Measurements from ENCODE around the gene VAC14.
"Not testable (repeated sequence)": the region's sequence is repeated elsewhere in the genome, so short reads cannot be mapped to it uniquely, and the experiment has no call there.

VAC14 gene

GRCh38 chr16:70800781-70801480, at the start of gene VAC14:
VAC14 (minus strand) TSS chr16:70801158; CDS start chr16:70800900, 258 bp downstream.
- peak; percentile 96 for DNase-seq

DNA sequence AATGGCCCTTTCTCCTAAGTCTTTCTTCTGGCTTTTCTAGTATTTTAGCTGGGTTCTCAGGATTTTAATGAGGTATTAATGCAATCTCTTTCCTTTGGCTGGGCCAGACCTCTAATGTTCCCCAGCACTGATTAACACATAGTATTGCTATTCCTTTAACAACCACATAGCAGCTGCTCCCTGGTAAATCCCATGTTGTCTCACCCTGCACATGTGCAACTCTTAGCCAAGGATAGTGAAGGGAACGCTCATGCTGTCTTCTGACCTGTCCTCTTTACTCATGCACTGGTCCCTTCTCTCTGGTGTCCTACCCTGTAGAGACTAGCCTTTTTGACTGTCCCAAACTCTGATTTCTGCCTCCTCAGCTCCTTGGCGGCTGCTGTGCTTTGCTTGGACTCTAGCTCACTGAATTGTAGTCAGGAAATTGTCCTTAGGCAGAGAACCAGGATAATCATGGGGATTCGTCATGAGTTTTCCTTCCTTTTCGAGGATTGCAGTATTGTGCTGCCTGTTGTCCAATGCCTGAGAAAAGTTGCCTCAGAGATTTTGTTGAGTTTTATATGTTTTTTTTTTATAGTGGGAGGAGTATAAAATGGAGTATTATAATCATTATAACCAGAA, 22.6 kb upstream of the VAC14 start:
- not testable (repeated sequence) for DNase-seq

DNA sequence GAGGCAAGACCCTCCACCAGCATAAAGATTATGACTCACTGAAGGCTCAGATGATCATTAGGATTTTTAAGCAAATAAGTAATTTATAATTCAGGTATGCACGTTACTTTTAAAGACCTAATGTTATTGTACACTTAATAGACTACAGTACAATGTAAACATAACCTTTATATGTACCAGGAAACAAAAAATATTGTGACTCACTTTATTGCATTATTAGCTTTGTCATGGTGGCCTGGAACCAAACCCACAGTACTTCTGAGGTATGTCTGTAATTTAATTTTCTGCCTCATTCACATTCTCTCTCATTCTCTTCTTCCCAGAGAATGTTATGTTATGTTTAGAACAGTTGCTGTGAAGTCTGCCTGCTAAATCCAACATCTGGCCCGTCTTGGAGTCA, 21.8 kb upstream of the VAC14 start:
- not testable (repeated sequence) for DNase-seq

DNA sequence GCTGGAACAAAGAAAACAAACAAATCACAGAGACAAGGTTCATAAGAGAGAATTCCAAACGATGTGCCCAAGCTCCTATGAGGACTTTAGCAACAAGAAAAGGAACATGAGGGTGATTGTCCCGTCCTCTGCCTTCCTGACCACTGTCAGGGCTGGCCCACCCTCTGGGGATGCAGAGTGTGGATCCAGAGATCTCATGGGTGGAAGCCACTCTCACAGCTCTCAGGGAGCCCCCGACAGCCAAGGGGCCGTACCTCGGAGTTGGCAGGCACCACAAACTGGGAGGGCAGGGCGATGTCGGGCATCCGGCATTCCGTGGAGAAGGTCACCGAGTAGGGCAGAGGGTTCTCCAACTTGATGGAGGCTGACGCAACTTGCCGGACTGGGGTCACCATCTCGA, 17.1 kb upstream of the VAC14 start:
- not testable (repeated sequence) for DNase-seq

GRCh38 chr16:70809392-70810060, 8.6 kb upstream of the VAC14 start:
- no peak for DNase-seq

GRCh38 chr16:70808371-70808770, 7.4 kb upstream of the VAC14 start:
- no peak for DNase-seq

DNA sequence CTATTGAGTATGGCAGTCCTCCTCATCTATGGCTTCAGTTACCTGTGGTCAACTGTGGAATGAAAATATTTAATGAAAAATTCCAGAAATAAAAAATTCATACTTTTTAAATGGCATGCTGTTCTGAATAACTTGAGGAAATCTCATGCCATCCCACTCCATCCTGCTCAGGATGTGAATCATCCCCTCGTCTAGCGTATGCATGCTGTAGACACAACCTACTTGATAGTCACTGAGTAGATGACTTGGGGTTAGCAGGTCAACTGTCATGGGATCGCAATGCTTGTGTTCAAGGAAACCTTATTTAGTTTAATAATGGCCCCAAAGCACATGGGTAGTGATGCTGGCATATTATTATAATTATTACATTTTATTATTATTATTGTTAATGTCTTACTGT, 4.8 kb upstream of the VAC14 start:
- DNase-seq: no peak

DNA sequence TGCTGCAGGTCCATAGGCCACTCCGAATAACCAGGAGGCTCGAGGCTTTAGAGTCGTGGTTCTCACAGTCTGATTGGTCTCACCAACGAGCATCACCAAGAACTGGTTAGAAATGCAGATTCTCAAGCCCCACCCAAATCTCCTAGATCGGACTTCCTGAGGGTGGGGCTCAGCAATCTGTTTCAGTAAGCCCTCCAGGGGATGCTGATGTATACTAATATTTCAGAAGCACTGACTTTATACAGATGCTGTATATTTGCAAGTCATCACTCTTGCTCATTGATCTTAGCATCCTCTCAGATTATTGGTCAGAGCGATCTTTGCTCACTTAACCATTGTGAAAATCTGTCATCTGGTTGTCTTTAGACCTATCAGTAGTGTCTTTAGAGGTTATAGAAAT, 4.4 kb upstream of the VAC14 start:
- DNase-seq: no peak

- no peak for DNase-seq
Observed at GRCh38 chr16:70804734-70805169, 3.8 kb upstream of the VAC14 start.

- peak; percentile 51 for DNase-seq
Observed at GRCh38 chr16:70804153-70804733, 3.3 kb upstream of the VAC14 start.

DNA sequence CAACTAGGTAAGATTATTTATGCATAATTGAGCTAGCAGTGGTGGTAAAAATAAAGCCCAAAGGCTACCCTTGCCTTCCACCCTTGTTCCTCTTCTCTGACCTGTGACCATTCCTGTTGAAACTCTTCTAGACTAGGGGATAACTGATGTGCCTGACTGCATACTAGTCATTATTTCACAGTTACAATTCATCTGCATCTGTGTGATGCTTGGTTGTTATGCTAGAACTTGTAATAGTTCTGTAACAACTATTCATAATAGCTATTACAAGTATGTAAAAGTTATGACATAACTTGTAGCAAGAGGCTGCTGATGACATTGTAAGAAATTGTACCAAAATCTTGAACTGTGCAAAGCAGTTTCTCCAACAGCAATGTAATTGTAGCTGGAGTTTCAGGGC, 2.4 kb upstream of the VAC14 start:
- DNase-seq: no peak

- no peak for DNase-seq
Observed at GRCh38 chr16:70801611-70802010, 653 bp upstream of the VAC14 start.

DNA sequence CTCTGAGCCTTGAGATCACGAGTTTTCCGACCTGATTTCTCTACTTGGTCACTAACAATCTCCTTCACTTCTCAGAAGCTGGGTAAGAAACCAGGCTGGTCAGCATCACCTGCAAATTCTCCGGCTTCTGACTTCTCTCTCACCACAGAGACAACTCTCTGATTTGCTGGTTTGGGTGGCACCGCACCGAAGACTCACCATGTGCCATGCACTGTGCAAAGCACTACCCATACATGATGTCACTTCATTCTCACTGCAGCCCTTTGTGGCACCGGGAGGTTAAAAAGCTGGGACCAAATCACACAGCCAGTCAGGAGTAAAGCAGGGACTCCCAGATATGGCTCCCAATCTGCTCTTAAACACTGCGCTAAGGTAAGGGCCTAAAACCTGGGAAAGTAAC, 647 bp downstream of the VAC14 start:
- peak; percentile 21 for DNase-seq

- DNase-seq: no peak
Observed at GRCh38 chr16:70796301-70796700, 4.7 kb downstream of the VAC14 start.

- DNase-seq: no peak
Observed at GRCh38 chr16:70795296-70795912, 5.6 kb downstream of the VAC14 start.

DNA sequence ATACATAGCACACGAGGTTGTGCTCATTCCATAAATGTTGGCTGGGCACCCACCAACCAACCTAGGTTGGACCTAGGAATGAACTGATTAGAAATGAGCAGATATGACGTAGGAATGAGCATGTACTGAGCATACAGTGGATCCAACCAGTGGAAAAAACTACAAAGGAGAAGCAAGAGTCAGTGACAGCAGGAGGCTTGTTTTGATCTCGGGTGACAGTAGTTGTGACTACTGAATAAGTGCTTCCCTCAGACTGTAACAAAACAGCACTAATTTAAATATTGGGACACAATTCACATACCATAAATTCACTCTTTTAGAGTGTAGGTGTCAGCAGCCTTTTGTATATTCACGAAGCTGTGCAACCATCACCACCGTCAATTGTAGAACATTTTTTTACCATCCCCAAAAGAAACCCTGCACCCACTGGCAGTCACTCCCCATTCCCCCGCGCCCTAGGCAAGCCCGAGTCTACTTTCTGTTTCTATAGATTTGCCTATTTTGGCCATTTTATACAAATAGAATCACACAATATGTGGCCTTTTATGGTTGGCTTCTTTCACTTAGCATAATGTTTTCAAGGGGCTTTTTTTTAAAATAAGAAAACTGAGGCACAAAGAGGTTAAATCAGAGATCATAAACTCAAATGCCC, 7.0 kb downstream of the VAC14 start:
- DNase-seq: no peak

GRCh38 chr16:70790815-70791214, 10.1 kb downstream of the VAC14 start:
- no peak for DNase-seq

GRCh38 chr16:70789595-70790447, 11.1 kb downstream of the VAC14 start:
- DNase-seq: no peak

DNA sequence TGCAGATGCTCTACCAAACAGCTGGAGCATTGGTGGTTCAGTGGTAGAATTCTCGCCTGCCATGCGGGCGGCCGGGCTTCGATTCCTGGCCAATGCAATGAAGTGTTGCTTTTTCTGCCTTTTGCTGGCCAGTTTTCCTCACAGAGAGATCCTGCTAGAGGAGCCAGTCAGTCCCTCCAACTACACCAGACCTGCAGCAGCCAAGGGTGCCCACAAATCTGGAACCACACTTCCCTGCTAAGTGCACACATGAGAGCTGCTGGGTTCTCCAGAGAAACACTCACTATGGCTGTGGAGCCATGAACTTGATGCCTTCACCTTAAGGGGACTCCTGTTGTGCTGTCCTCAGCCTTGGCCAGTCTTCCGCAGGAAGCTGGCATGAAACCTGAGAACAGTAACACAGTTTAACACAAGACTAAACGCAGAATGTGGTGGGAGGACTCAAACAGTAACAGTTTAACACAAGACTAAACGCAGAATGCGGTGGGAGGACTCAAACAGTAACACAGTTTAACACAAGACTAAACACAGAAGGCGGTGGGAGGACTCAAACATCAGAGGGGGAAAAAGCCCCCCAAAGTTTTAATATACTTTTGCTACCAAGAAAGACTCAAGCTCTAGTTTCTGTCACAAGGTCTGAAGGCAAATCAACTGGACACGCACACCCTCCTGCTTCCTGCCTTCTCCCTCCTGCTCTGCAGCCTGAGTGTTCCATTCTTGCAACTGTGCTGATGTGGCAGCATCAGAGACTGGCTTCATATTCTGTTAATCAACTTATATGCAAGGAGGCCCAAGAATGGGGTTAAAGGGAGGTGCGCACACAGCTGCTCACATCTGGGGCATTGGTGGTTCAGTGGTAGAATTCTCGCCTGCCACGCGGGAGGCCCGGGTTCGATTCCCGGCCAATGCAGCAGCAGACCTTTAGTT, 12.0 kb downstream of the VAC14 start:
- DNase-seq: peak; percentile 18

DNA sequence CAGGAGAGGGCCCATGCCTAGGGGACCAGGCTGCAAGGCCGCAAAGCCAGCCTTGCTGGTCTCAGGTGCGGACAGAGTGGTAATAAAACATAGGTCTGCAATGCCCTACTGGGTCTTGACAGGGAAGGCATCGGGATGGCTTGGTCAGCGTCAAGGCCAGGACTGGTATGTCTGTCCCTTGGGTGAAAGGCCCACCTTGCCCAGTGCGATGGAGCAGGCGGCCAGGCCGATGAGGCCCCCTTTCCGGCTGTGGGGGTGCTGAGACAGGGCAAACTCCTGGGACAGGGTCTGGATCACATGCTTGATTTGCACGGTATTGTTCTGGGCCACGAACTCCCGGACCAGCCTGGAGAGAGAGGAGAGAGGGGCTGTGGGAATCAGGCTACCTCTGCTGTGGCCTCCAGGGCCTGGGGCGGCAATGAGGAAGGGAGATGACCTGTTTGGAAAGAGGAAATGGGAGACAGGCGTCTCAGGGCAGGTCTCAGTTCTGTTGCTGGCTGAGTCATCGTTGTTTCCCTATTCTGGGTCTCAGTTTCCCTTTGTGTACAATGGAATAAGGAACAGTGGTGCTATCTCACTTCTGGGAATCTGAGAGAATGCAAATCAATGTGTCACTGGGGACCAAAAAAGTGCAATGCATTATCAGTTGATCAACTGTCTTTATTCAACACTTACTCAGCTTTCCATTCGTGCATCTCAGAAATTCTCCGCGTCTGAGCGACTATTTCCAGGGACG, 14.8 kb downstream of the VAC14 start:
- DNase-seq: no peak

Data from activated CD4-positive, alpha-beta T cell treated with anti-CD3 and anti-CD28 coated beads, Interleukin-2, amount 50 U/mL, for 16 hours (primary cell).